AG09319 (cell line): ENCODE measurements around the gene SYNC.
"Not testable (repeated sequence)": the region's sequence is repeated elsewhere in the genome, so short reads cannot be mapped to it uniquely, and the experiment has no call there.

ENCODE experiments used
- DNase-seq: peaks from one replicate; pipeline ENCODE4 v3.0.0-alpha.2; 2010; ENCODE audit warnings: low read depth; ENCODE audit errors: extremely low read depth
- CTCF ChIP-seq: IDR thresholded peaks from 2 replicates; pipeline ENCODE4 v1.5.1; 2011; ENCODE audit warnings: low read depth, mild to moderate bottlenecking, inconsistent platforms, low read length, moderate library complexity

SYNC gene

GRCh38 chr1:32676945-32677344 lies 25.6 kb downstream of the SYNC start:
- no peak for TF ChIP-seq CTCF
- DNase-seq, result no peak

- not testable (repeated sequence) for DNase-seq
Measured at GRCh38 chr1:32668716-32669115, 33.9 kb downstream of the SYNC start.

GRCh38 chr1:32666901-32667566 lies 35.5 kb downstream of the SYNC start:
- TF ChIP-seq CTCF, result no peak
- no peak for DNase-seq

GRCh38 chr1:32665915-32666314 lies 36.7 kb downstream of the SYNC start:
- no peak for DNase-seq
- no peak for TF ChIP-seq CTCF

GRCh38 chr1:32659581-32659980 lies 43.0 kb downstream of the SYNC start:
- no peak for TF ChIP-seq CTCF
- DNase-seq, result no peak

GRCh38 chr1:32652244-32652962 lies 50.2 kb downstream of the SYNC start:
- no peak for TF ChIP-seq CTCF
- no peak for DNase-seq

GRCh38 chr1:32651461-32652073 lies 51.0 kb downstream of the SYNC start:
- no peak for TF ChIP-seq CTCF
- no peak for DNase-seq
